Measurements from ENCODE around the gene ITPRIP. TPM values are rescaled to one million over a fixed set of nuclear protein-coding genes. Genes with fewer than 3 reads are reported as not detected.

ITPRIP gene
- polyA plus RNA-seq, 1 of the 3 experiments (the other 2 are of a cell fraction), result 22.1 TPM

- no peak for TF ChIP-seq REST (IDR thresholded peaks at IDR 0.05; ENCODE audit: low read depth, low read length)
- no peak for TF ChIP-seq RXRA (IDR thresholded peaks at IDR 0.05; ENCODE audit: borderline replicate concordance, low read depth)
- TF ChIP-seq, protein P1, sequence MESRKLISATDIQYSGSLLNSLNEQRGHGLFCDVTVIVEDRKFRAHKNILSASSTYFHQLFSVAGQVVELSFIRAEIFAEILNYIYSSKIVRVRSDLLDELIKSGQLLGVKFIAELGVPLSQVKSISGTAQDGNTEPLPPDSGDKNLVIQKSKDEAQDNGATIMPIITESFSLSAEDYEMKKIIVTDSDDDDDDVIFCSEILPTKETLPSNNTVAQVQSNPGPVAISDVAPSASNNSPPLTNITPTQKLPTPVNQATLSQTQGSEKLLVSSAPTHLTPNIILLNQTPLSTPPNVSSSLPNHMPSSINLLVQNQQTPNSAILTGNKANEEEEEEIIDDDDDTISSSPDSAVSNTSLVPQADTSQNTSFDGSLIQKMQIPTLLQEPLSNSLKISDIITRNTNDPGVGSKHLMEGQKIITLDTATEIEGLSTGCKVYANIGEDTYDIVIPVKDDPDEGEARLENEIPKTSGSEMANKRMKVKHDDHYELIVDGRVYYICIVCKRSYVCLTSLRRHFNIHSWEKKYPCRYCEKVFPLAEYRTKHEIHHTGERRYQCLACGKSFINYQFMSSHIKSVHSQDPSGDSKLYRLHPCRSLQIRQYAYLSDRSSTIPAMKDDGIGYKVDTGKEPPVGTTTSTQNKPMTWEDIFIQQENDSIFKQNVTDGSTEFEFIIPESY (IDR thresholded peaks at IDR 0.05; ENCODE audit: borderline replicate concordance, low read depth), result no peak
- no peak for TF ChIP-seq SIN3A (IDR thresholded peaks at IDR 0.05; ENCODE audit: borderline replicate concordance, low read depth, low read length)
Observed at GRCh38 chr10:104314591-104315485, 23.4 kb downstream of the ITPRIP start (continued).

- CTCF ChIA-PET, result interaction anchor here (0.8 to 10.3 kb wide), 5 partner anchors 11 to 423 kb away, joined by 3 to 152 read pairs (median 5); partner anchors contain the start of gene CFAP58
- WGBS (ENCODE audit: low lambda C conversion rate), result 85% methylated on average over 5 of the region's 5 CpGs
- H3K27me3 ChIP-seq (ENCODE audit: insufficient read depth), result no peaks in the 10 kb centered on the region
- H3F3A ChIP-seq (replicated peaks; ENCODE audit: insufficient read depth), result peaks cover 24% of the 10 kb centered on the region
- H3K27ac ChIP-seq (ENCODE audit: low read depth in 2 of 2, low read length in 1 of 2), result peak overlapping the region in 1 of 2 experiments; percentile 87; a peak in 2 of 4 replicates
- H3K9me2 ChIP-seq, result no peaks in the 10 kb centered on the region
- no peak overlapping the region for H3K4me3 ChIP-seq (ENCODE audit: low read depth in 2 of 2, low read length in 1 of 2)
- no peaks in the 10 kb centered on the region for H3K9me3 ChIP-seq
- peaks cover 26 to 37% of the 10 kb centered on the region in 2 experiments for H3K36me3 ChIP-seq (replicated peaks in 1 of 2; ENCODE audit: control insufficient read depth in 1 of 2, insufficient read depth in 2 of 2, low read length in 1 of 2)
- no peak overlapping the region for H3K9ac ChIP-seq
- no peak overlapping the region for H2AFZ ChIP-seq (ENCODE audit: low read depth)
- peaks cover 13% of the 10 kb centered on the region for H4K20me1 ChIP-seq (ENCODE audit: insufficient read depth)
- TF ChIP-seq MEF2A (IDR thresholded peaks at IDR 0.05; ENCODE audit: borderline replicate concordance, low read depth), result no peak
- no peak for TF ChIP-seq JUND (IDR thresholded peaks at IDR 0.05)
- TF ChIP-seq FOXJ3 (CRISPR knock-in tag; IDR thresholded peaks at IDR 0.05), result no peak
- no peak for TF ChIP-seq SIN3A (IDR thresholded peaks at IDR 0.05; ENCODE audit: borderline replicate concordance, low read depth, low read length)
- TF ChIP-seq POLR2AphosphoS5 (IDR thresholded peaks at IDR 0.05; ENCODE audit: low read depth, low read length), result no peak
- TF ChIP-seq, protein P2, sequence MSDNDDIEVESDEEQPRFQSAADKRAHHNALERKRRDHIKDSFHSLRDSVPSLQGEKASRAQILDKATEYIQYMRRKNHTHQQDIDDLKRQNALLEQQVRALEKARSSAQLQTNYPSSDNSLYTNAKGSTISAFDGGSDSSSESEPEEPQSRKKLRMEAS (IDR thresholded peaks at IDR 0.05; ENCODE audit: low read depth), result no peak
- no peak for TF ChIP-seq IRF3 (IDR thresholded peaks at IDR 0.05; ENCODE audit: low read depth, low read length)
- no peak for TF ChIP-seq GATA2 (CRISPR knock-in tag; IDR thresholded peaks at IDR 0.05)
- TF ChIP-seq RFX5 (IDR thresholded peaks at IDR 0.05; ENCODE audit: low read length), result no peak
- no peak for TF ChIP-seq NFIC (IDR thresholded peaks at IDR 0.05; ENCODE audit: borderline replicate concordance)
- no peak for TF ChIP-seq RAD21 (IDR thresholded peaks at IDR 0.05; ENCODE audit: low read length)
- TF ChIP-seq FOSL2 (IDR thresholded peaks at IDR 0.05; ENCODE audit: borderline replicate concordance, low read depth), result no peak
- no peak for TF ChIP-seq PBX3 (IDR thresholded peaks at IDR 0.05)
- no peak for TF ChIP-seq YY1 (IDR thresholded peaks at IDR 0.05; ENCODE audit: low read depth)
- TF ChIP-seq, protein P3, sequence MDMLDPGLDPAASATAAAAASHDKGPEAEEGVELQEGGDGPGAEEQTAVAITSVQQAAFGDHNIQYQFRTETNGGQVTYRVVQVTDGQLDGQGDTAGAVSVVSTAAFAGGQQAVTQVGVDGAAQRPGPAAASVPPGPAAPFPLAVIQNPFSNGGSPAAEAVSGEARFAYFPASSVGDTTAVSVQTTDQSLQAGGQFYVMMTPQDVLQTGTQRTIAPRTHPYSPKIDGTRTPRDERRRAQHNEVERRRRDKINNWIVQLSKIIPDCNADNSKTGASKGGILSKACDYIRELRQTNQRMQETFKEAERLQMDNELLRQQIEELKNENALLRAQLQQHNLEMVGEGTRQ (IDR thresholded peaks at IDR 0.05; ENCODE audit: borderline replicate concordance, low read depth, low read length), result no peak
- no peak overlapping the region for H3K4me2 ChIP-seq
- H3K79me2 ChIP-seq (ENCODE audit: insufficient read depth), result peaks cover 61% of the 10 kb centered on the region
- DNase-seq, result no peak
- POLR2A ChIA-PET, result no interaction called here
- H3K4me1 ChIP-seq (ENCODE audit: control insufficient read depth in 1 of 2, insufficient read depth in 2 of 2, low read depth in 1 of 2, low read length in 1 of 2), result peaks cover 7 to 19% of the 10 kb centered on the region in 2 experiments; a peak in 3 of 4 replicates
Observed at GRCh38 chr10:104311184-104311720, 27.0 kb downstream of the ITPRIP start.

Data from SK-N-SH (cell line).